Brain microvascular endothelial cell (primary cell): ENCODE results near the gene MIR17HG.

Experiments
- DNase-seq: peaks from one replicate; pipeline ENCODE4 v3.0.0-alpha.2; 2020
- H3K27ac ChIP-seq: fragments of 250-450 bp; sonication (Bioruptor Pico); 2 replicates; pipeline ENCODE4 v1.5.1; 2020; ENCODE audit warnings: mild to moderate bottlenecking, moderate library complexity
- H3K27me3 ChIP-seq: fragments of 250-450 bp; sonication (Bioruptor Pico); replicated peaks from 2 replicates; pipeline ENCODE4 v1.5.1; 2020; ENCODE audit warnings: mild to moderate bottlenecking
- H3K36me3 ChIP-seq: fragments of 250-450 bp; sonication (Bioruptor Pico); replicated peaks from 2 replicates; pipeline ENCODE4 v1.5.1; 2020; ENCODE audit warnings: mild to moderate bottlenecking
- H3K4me3 ChIP-seq: 2 replicates; pipeline ENCODE4 v1.5.1; 2011; ENCODE audit warnings: low read depth, mild to moderate bottlenecking, control low read depth, low read length, moderate library complexity
- CTCF ChIP-seq: IDR thresholded peaks from 2 replicates; pipeline ENCODE4 v1.5.1; 2011; ENCODE audit warnings: low read depth, mild to moderate bottlenecking, moderate library complexity, low read length, control low read depth, inconsistent platforms; ENCODE audit errors: missing control alignments
- in situ Hi-C: cut with HindIII; loops from 2 replicates; pipeline ENCODE4 v1.10.0; 2017; ENCODE audit warnings: low sequenced_read_pairs, low pct_ligation_motif_present

The MIR17HG gene

GRCh38 chr13:91328726-91329125 is 18.8 kb upstream of the MIR17HG start:
- in situ Hi-C loops = no loop called here
- Histone ChIP-seq H3K36me3 (no peaks in the 10 kb centered on the region), H3K27ac (no peak overlapping the region), H3K4me3 (no peak overlapping the region), H3K27me3 (no peaks in the 10 kb centered on the region)
- no peak for DNase-seq
- no peak for TF ChIP-seq CTCF

GRCh38 chr13:91329733-91330132 is 17.8 kb upstream of the MIR17HG start:
- H3K36me3 ChIP-seq = no peaks in the 10 kb centered on the region
- in situ Hi-C loops = no loop called here
- no peak overlapping the region for H3K27ac ChIP-seq
- no peak for DNase-seq
- TF ChIP-seq CTCF = no peak
- H3K4me3 ChIP-seq = no peak overlapping the region
- no peaks in the 10 kb centered on the region for H3K27me3 ChIP-seq

- in situ Hi-C loops = no loop called here
- no peak overlapping the region for H3K27ac ChIP-seq
- DNase-seq = no peak
- no peak overlapping the region for H3K4me3 ChIP-seq
- TF ChIP-seq CTCF = no peak
- no peaks in the 10 kb centered on the region for H3K27me3 ChIP-seq
- no peaks in the 10 kb centered on the region for H3K36me3 ChIP-seq
Observed at GRCh38 chr13:91331047-91331915, 16.2 kb upstream of the MIR17HG start.

- TF ChIP-seq CTCF = no peak
- no peak for DNase-seq
- H3K4me3 ChIP-seq = no peak overlapping the region
- H3K27ac ChIP-seq = no peak overlapping the region
- H3K36me3 ChIP-seq = peaks cover 10% of the 10 kb centered on the region
- in situ Hi-C loops = no loop called here
- peaks cover 22% of the 10 kb centered on the region for H3K27me3 ChIP-seq
Observed at GRCh38 chr13:91346062-91346461, 1.4 kb upstream of the MIR17HG start.

- Histone ChIP-seq H3K27ac (no peak overlapping the region), H3K4me3 (peak overlapping the region; percentile 76), H3K36me3 (peaks cover 10% of the 10 kb centered on the region), H3K27me3 (peaks cover 22% of the 10 kb centered on the region)
- TF ChIP-seq CTCF = no peak
- in situ Hi-C loops = no loop called here
- DNase-seq = no peak
Observed at GRCh38 chr13:91346850-91347201, 661 bp upstream of the MIR17HG start.
